SHP77 treated with DMSO at 0.1 percent for 48 hours (cell line): ENCODE results near the gene INHBE.
"Not testable (repeated sequence)": the region's sequence is repeated elsewhere in the genome, so short reads cannot be mapped to it uniquely, and the experiment has no call there.

Experiments
- DNase-seq: peaks from one replicate; lab custom pipeline; 2025; lab: John Stamatoyannopoulos, UW

The INHBE gene

GRCh38 chr12:57454566-57455373 lies at the start of gene INHBE:
TSS of gene INHBE (plus strand) at chr12:57455307. CDS start at chr12:57455537, 230 bp downstream.
- DNase-seq = peak; percentile 73

DNA sequence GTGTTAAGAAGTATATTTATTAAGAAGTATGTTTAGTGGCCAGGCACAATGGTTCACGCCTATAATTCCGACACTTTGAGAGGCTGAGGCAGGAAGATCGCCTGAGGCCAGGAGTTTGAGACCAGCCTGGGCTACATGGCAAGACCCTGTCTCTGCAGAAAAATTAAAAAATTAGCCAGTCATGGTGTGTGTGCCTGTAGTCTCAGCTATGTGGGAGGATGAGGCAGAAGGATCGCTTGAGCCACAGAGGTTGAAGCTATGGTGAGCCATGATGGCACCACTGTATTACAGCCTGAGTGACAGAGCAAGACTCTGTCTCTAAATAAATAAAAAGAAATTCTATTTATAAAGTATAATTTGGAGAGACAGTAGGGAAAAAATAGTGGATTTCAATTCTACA lies 44.6 kb upstream of the INHBE start:
- no peak for DNase-seq

- DNase-seq = not testable (repeated sequence)
These were observed 40.9 kb upstream of the INHBE start for GRCh38 chr12:57414160-57414559.

- no peak for DNase-seq
These were observed 40.0 kb upstream of the INHBE start for GRCh38 chr12:57415088-57415487.

GRCh38 chr12:57416039-57416996 lies 38.8 kb upstream of the INHBE start:
- no peak for DNase-seq

DNA sequence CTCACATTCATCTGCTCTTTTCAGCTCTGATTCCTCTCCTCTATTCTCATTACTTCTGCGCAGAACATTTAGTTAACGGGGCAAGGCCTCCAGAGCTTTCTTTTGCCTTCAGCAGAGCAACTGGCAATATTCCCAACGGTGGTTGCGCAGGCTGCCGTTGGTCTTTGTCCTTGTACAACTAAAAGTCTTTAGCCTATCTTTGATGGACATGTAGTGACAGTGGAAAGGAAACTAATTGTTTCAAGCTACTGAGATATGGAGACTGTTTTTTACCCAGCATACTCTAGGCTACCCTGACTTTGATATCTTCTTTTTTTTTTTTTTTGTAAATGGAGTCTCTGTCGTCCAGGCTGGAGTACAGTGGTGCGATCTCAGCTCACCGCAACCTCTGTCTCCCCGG lies 36.9 kb upstream of the INHBE start:
- DNase-seq = no peak

DNA sequence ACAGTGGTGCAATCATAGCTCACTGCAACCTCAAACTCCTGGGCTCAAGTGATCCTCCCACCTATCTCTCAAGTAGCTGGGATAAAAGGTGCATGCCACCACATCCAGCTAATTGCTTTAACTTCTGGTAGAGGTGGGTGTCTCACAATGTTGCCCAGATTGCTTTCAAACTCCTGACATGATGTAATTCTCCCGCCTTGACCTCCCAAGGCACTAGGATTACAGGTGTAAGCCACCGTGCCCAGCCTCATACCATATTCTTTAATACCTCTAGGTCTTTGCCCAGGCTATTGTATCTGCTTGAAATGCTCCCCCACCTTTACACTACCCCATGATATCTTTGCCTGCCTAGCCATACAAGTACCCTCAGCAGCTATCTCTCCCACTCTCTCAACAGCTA lies 35.6 kb upstream of the INHBE start:
- no peak for DNase-seq

DNA sequence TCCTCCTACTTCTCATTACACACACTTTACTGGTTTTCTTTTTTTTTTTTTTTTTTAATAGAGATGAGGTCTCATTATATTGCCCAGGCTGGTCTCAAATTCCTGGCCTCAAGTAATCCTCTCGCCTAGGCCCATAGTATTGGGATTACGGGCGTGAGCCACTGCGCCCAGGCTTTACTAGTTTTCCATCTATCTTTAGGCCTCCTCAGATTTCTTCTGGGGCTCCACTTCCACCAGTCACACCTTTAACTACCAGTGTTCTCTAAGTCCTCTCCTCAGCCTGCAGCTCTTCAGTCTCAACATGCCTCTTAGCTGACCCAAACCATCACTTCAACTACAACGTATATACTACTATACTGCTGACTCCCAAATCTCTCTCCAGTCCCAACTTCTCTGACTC lies 34.6 kb upstream of the INHBE start:
- no peak for DNase-seq

- DNase-seq = not testable (repeated sequence)
These were observed 28.2 kb upstream of the INHBE start for GRCh38 chr12:57426948-57427347.

DNA sequence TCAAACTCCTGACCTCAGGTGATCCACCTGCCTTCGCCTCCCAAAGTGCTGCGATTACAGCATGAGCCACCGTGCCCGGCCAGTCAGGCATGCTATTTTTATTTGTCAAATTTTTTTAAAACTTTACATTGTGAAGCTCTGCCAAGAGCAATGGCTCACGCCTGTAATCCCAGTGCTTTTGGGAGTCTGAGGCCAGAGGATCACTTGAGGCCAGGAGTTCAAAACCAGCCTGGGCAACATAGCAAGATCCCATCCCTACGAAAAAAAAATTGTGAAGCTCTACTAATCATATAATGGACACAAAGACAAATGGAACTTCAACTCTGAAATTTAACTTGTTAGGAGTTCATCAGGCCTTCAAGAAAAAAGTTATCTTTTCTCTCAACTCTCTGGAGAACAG lies 26.1 kb upstream of the INHBE start:
- DNase-seq = no peak

DNA sequence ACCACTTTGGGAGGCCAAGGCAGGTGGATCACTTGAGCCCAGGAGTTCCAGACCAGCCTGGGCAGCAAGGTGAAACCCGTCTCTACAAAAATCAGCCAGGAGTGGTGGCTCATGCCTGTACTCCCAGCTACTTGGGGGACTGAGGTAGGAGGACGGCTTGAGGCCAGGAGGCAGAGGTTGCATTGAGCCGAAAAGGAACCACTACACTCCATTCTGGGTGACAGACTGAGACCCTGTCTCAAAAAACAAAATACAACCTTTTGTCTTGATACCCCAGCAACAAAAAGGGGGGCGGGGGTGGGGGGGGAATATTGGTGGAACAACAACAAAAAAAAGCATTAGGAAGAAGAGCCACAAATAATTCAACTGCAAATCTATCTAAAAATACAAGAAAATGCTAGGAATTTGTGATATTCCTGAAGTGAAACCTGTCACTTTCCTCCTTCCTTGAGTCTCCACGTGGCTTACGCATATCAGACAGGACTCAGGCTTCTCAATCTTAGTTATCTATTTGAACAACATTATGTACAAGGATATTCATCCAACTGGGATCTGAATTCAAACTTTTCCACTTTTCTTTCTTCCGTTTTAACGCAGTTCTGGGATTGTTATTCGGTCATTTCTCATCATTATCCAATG lies 25.5 kb upstream of the INHBE start:
- no peak for DNase-seq

DNA sequence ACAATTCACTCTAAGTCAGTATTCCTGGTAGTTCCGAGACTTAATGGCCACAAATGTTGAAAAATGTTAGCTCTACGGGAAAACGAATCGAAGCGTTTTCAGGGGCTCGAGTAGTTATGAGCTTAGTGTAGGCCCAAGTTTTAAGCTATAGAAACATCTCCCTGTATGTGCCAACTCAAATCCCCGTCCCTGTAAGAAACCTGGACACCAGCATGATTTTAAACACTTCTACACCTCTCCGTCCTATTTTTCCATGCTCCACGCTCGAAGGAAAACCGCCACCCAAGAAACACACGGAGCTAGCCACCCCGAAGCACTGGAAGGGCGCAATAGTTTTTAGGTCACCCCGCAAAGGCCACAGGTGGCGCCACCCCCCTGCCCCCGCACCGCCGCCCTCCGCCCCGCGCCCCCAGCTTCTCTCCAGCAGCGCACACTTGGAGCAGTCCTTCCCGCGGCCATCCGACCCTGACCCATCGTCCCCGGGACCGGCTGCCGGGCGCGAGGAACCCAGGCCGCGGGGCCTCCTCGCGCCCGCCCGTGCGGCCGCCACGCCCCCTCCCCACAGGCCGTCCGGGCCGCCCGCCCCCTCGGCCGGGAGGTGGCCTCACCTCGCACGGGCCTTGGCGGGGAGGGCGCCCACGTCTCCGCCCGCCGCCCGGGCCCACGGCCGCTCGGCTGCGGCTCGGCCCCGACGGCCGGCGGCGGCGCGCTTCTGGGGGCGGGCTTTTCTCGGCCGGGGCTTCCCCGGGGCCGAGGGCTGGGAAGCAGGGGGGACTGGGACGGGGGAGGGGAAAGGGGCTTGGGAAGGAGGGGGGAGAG lies 24.8 kb upstream of the INHBE start:
- DNase-seq = no peak

GRCh38 chr12:57430931-57431566 lies 24.1 kb upstream of the INHBE start, which contains the start of gene R3HDM2:
TSS of gene R3HDM2 (minus strand) at chr12:57431043. CDS start at chr12:57310428, 120,615 bp downstream.
- DNase-seq = peak; percentile 90

DNA sequence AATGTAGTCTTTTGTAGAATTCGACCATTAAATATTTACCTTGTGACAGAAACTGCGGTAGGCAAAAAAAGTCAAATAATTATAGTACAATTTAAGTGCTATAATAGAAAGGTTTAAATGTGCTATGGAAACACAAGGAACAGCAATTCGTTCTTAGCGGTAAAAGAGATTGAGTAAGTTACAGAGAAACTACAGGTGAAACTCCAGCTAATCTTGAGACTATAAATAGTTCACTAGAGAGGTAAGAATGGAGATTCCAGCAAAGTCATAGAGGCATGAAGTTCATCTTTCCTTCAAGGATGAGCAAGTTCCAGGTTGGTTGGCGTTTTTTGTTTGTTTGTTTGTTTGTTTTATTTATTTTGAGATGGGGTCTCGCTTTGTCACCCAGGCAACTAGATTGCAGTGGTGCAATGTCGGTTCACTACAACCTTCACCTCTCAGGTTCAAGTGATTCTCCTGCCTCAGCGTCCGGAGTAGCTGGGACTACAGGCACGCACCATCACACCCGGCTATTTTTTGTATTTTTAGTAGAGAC lies 23.4 kb upstream of the INHBE start:
- DNase-seq = no peak

- no peak for DNase-seq
These were observed 21.7 kb upstream of the INHBE start for GRCh38 chr12:57433370-57433769.

DNA sequence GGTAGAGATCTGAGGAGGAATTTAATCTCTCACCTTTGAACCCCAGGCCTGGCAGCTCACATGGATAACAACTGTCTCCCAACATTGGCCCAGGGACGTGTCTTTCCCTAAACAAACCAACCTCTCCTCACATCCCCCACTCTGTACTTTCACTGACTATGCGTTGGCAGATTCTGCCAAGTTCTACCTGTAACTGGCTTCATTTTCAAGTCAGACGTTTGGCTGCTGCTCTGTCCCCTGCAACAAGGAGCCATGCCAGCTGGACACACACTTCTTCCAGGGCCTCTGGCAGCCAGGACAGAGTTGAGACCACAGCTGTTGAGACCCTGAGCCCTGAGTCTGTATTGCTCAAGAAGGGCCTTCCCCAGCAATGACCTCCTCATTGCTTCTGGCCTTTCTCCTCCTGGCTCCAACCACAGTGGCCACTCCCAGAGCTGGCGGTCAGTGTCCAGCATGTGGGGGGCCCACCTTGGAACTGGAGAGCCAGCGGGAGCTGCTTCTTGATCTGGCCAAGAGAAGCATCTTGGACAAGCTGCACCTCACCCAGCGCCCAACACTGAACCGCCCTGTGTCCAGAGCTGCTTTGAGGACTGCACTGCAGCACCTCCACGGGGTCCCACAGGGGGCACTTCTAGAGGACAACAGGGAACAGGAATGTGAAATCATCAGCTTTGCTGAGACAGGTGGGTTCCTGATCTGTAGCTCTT lies 20.4 kb upstream of the INHBE start, which contains the start of gene INHBC:
TSS of gene INHBC (plus strand) at position 268 of the 707 bp plus-strand sequence. CDS start at position 371, 103 bp downstream.
- DNase-seq = no peak

DNA sequence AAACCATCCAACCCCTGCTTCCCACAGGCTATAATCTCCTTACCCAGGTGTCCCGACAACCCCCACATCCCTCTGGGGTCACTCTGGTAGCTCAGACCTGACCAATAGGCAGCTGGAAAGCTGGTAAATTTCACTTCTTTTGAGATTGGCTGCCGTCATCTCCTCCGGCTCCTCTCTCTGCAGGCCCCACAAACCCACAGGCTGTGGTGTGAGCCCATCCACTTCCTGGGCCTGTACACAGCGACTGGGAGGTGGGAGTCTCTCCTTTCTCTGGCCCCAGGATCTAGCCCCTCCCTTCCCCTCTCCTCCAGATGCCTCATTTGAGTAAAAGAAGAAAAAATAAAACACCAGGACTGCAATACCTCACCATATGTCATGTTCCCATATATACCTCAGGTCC lies 19.8 kb upstream of the INHBE start:
- DNase-seq = no peak

- no peak for DNase-seq
These were observed 16.7 kb upstream of the INHBE start for GRCh38 chr12:57438400-57438799.

- DNase-seq = no peak
These were observed 15.3 kb upstream of the INHBE start for GRCh38 chr12:57439762-57440266.

DNA sequence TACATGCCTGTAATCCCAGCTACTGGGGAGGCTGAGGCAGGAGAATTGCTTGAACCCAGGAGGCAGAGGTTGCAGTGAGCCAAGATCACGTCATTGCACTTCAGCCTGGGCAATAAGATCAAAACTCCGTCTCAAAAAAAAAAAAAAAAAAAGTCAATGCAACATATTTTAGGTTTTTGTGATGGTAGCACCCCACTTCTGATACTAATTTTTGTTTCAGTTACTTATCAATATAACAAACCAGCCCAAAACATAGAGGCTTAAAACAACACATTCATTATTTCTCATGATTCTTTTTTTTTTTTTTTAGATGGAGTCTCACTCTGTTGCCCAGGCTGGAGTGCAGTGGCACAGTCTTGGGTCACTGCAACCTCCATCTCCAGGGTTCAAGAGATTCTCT lies 13.7 kb upstream of the INHBE start:
- DNase-seq = not testable (repeated sequence)
